Ishikawa (cell line): ENCODE results near the gene NFE2L2.

ENCODE experiments used
- CREB1 ChIP-seq: IDR thresholded peaks from 2 replicates; pipeline ENCODE4 v1.6.1; 2012; ENCODE audit warnings: low read depth
- EP300 ChIP-seq: IDR thresholded peaks from 2 replicates; pipeline ENCODE4 v1.6.1; 2012; ENCODE audit warnings: borderline replicate concordance
- RAD21 ChIP-seq: IDR thresholded peaks from 2 replicates; pipeline ENCODE4 v1.6.1; 2012; ENCODE audit warnings: low read depth
- TCF12 ChIP-seq: IDR thresholded peaks from 2 replicates; pipeline ENCODE4 v1.6.1; 2012; ENCODE audit warnings: low read depth
- USF1 ChIP-seq: IDR thresholded peaks from 2 replicates; pipeline ENCODE4 v1.6.1; 2012
- ZBTB7A ChIP-seq: IDR thresholded peaks from 2 replicates; pipeline ENCODE4 v1.6.1; 2012; ENCODE audit warnings: low read depth

- TF ChIP-seq TCF12 (no peak), EP300 (no peak), RAD21 (no peak), CREB1 (no peak), USF1 (no peak), ZBTB7A (no peak)
These were observed 6.5 kb downstream of the NFE2L2 start for GRCh38 chr2:177258059-177258458.
